ENCODE measurements around the gene GABRE.

DNA sequence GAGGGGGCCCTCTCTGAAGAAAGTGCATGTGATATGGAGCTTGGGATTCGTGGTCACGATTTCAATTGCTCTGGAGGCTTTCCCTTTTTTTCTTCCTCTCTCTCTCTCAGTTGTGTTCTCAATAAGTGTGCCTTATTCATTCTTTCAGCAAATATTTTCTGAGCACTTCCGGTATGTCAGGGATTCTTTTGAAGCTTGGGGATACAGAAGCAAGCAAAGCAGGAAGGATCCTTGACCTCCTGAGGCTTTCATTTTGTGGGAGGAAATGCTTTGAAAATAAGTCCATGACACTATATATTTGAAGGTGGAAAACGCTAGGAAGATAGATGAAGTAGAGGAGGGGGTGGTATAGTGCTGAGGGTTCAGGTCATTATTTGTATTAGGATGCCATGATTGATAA, 12.6 kb upstream of the GABRE start:
- TF ChIP-seq CTCF (IDR thresholded peaks at IDR 0.05) (no peak), POLR2A (IDR thresholded peaks at IDR 0.05) (no peak)
